Cardiac fibroblast (primary cell): Measurements from ENCODE around the gene GPR142.

Experiments used
- DNase-seq, 2 donors: peaks; one replicate each; pipeline versions ENCODE4 v3.0.0 to v3.0.0-alpha.2; 2010; ENCODE audit warnings: low read depth in 2 of 2
- H3K4me3 ChIP-seq, 2 donors: replicated peaks in 1 of 2; 1 replicate in 1 of 2; 2 replicates in 1 of 2; pipeline ENCODE4 v1.5.1; 2011; ENCODE audit warnings: low read depth in 2 of 2, low read length in 2 of 2, mild to moderate bottlenecking in 2 of 2, moderate library complexity in 1 of 2
- TF ChIP-seq, protein P1 (sequence below): IDR thresholded peaks from one replicate; pipeline ENCODE4 v1.5.1; 2011; ENCODE audit warnings: low read depth, mild to moderate bottlenecking, low read length, inconsistent platforms

GPR142 gene

DNA sequence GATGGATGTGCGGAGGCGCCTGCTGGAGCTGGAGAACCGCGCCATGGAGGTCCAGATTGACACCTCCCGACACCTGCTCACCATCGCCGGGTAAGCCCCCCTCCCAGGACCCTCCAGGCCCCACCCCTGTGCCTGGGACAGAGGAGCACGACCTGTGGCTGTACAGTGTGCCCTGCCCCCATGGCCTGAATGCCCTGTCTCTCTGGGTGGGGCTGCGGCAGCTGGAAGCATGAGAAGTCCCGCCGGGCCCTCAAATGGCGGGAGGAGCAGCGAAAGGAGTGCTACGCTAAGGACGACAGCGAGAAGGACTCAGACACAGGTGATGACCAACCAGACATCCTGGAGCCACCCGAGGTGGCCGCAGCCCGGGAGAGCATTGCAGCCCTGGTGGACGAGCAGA is 16.8 kb upstream of the GPR142 start:
- TF ChIP-seq, protein P1, sequence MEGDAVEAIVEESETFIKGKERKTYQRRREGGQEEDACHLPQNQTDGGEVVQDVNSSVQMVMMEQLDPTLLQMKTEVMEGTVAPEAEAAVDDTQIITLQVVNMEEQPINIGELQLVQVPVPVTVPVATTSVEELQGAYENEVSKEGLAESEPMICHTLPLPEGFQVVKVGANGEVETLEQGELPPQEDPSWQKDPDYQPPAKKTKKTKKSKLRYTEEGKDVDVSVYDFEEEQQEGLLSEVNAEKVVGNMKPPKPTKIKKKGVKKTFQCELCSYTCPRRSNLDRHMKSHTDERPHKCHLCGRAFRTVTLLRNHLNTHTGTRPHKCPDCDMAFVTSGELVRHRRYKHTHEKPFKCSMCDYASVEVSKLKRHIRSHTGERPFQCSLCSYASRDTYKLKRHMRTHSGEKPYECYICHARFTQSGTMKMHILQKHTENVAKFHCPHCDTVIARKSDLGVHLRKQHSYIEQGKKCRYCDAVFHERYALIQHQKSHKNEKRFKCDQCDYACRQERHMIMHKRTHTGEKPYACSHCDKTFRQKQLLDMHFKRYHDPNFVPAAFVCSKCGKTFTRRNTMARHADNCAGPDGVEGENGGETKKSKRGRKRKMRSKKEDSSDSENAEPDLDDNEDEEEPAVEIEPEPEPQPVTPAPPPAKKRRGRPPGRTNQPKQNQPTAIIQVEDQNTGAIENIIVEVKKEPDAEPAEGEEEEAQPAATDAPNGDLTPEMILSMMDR, result no peak
- no peak overlapping the region for H3K4me3 ChIP-seq
- DNase-seq, result no peak

DNA sequence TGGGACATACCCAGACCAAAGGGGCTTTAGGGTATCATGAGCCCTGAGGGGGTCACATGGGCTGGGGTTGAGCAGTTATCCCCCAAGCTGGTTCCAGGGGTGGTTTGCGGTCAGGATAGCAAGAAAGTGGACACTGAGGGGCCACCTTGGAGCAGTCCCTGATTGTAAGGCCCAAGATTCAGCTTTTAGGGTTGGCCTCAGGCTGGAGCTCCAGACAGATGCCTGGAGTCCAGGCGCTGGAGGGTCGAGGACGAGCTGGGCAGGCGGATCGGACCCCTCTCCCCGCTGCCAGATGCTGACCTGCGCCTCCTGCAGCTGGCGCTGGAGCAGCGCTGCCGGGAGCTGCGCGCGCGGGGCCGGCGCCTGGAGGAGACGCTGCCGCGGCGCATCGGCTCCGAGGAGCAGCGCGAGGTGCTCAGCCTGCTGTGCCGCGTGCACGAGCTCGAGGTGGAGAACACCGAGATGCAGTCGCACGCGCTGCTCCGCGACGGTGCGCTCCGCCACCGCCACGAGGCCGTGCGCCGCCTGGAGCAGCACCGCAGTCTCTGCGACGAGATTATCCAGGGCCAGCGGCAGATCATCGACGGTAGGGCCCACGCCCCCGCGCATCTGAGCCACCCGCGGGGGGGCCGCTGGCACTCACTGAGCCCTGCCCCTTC is 15.6 kb upstream of the GPR142 start:
- no peak overlapping the region for H3K4me3 ChIP-seq
- TF ChIP-seq, protein P1, result no peak
- DNase-seq, result no peak

DNA sequence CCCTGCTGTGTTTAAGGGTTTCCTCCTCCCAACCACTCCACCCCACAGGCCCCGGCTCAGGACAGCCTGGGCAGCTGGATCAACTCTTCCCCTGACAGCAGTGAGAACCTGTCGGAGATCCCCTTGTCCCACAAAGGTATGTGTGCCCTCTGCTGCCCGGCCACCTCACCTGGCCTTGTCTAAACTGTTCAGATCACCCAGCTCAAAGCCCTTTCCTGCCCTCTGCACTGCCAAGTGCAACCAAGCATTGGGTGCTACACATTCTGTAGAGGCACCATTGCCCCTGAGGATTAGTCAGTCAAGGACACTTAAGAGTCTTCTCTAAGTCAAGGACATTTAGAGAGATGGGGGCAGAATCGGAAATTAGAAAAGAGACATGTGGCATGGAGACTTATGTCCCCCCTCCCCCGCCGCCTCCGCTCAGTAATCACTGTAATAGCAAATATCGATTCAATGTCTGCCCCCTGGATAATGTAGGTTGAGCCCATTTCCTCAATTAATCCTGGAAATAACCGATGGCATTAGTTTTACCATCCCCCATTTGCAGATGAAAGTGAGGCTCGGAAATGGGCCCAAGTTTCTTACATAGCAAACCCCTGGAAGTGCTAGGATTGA is 13.8 kb upstream of the GPR142 start:
- DNase-seq, result no peak
- H3K4me3 ChIP-seq, result no peak overlapping the region
- TF ChIP-seq, protein P1, result no peak

DNA sequence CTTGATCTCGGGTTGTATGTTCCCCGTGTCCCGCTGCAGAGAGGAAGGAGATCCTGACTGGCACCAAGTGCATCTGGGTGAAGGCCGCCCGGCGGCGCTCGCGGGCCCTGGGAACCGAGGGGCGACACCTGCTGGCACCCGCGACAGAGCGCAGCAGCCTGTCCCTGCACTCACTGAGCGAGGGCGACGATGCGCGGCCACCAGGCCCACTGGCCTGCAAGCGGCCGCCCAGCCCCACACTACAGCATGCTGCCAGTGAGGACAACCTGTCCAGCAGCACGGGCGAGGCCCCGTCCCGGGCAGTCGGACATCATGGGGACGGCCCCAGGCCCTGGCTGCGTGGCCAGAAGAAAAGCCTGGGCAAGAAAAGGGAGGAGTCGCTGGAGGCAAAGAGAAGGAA is 13.2 kb upstream of the GPR142 start:
- peak in 1 of 2 donors; percentile 9 for DNase-seq
- H3K4me3 ChIP-seq, result no peak overlapping the region
- TF ChIP-seq, protein P1, result peak; percentile 16

DNA sequence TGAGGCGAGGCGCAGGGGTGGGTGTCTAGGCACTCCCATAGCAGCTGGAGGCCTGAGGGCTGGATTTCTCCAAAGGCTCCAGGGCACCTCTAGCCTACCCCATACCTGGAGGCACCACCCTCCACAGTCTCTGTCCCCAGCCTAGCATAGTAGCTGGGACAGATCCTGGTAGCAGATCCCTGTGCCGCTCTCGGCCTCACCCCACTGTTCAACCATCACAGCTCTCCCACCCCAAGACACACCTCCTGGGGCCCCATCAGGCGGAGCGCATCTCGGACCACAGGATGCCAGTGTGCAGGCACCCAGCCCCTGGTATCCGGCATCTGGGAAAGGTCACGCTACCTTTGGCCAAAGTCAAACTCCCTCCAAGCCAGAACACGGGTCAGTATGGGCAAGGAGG is 12.7 kb upstream of the GPR142 start:
- TF ChIP-seq, protein P1, result no peak
- H3K4me3 ChIP-seq, result no peak overlapping the region
- no peak for DNase-seq

DNA sequence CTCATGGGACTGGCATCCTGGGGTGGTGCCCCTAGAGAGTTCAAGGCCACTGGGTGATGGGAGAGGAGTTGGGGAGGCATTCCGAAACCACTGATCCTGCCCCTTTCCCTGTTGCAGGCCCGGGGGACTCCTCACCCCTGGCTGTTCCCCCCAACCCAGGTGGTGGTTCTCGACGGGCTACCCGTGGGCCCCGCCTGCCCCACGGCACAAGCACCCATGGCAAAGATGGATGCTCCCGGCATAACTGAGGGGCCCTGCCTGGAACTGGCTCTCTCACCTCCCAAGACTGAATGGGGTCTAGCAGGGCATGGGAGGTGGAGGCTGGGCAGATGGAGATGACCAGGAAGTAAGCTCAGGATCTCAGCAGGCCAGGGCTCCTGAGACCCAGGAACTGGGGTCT is 12.2 kb upstream of the GPR142 start:
- H3K4me3 ChIP-seq, result no peak overlapping the region
- TF ChIP-seq, protein P1, result no peak
- no peak for DNase-seq
